NB4 (cell line): Measurements from ENCODE around the gene CLTCL1.

Experiments
- POLR2A ChIP-seq: IDR thresholded peaks from 2 replicates; pipeline ENCODE4 v1.6.1; 2011; ENCODE audit warnings: mild to moderate bottlenecking; ENCODE audit not compliant: insufficient read length; ENCODE audit errors: extremely low read depth
- TF ChIP-seq, protein P1 (sequence below): IDR thresholded peaks from one replicate; pipeline ENCODE4 v1.5.1; 2012; ENCODE audit warnings: low read depth, low read length

DNA sequence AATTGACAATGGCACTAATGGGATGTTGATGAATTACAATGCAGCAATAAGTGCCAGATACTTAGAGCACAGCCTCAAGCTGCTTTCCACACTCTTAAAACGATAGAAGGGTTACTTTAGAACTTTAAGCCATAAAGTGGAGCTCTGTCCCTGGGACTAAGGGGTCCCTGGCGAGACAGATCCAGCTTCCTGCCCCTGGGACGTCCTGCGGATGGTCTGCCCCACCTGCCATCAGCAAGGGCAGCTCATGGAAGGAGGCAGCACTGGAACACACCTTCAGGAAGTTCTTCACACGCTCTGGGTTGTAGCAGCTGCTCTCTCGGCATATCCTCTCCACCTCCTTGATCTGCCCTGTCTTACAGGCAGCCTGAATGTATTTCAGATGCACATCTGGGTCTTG lies 67.9 kb downstream of the CLTCL1 start:
- TF ChIP-seq, protein P1, sequence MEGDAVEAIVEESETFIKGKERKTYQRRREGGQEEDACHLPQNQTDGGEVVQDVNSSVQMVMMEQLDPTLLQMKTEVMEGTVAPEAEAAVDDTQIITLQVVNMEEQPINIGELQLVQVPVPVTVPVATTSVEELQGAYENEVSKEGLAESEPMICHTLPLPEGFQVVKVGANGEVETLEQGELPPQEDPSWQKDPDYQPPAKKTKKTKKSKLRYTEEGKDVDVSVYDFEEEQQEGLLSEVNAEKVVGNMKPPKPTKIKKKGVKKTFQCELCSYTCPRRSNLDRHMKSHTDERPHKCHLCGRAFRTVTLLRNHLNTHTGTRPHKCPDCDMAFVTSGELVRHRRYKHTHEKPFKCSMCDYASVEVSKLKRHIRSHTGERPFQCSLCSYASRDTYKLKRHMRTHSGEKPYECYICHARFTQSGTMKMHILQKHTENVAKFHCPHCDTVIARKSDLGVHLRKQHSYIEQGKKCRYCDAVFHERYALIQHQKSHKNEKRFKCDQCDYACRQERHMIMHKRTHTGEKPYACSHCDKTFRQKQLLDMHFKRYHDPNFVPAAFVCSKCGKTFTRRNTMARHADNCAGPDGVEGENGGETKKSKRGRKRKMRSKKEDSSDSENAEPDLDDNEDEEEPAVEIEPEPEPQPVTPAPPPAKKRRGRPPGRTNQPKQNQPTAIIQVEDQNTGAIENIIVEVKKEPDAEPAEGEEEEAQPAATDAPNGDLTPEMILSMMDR, result no peak
- TF ChIP-seq POLR2A, result no peak
